Astrocyte (in vitro differentiated cells and primary cell): Measurements from ENCODE around the gene HMGA1.

ENCODE experiments used
- CTCF ChIP-seq: IDR thresholded peaks from 2 replicates; pipeline ENCODE4 v1.5.1; 2011; ENCODE audit warnings: low read depth, mild to moderate bottlenecking, inconsistent platforms, low read length, moderate library complexity; ENCODE audit not compliant: insufficient read depth
- EZH2 ChIP-seq: IDR thresholded peaks from 2 replicates; pipeline ENCODE4 v1.6.1; 2012; ENCODE audit warnings: mild to moderate bottlenecking, low read length, inconsistent platforms; ENCODE audit not compliant: insufficient read depth

- no peak for TF ChIP-seq CTCF
- no peak for TF ChIP-seq EZH2
Measured at GRCh38 chr6:34218691-34219090, 18.0 kb upstream of the HMGA1 start.
